KMS-11 (cell line): ENCODE results near the gene CYB561A3.

Experiments used
- H2AFZ ChIP-seq: fragments of 200-600 bp; sonication (generic); 2 replicates; pipeline ENCODE4 v1.6.1; 2016; ENCODE audit warnings: antibody characterized with exemption, mixed run types, low read depth
- H3K27ac ChIP-seq: fragments of 200-600 bp; sonication (generic); 2 replicates; pipeline ENCODE4 v1.6.1; 2016; ENCODE audit warnings: mild to moderate bottlenecking, mixed run types
- H3K27me3 ChIP-seq: fragments of 200-600 bp; sonication (generic); 2 replicates; pipeline ENCODE4 v1.6.1; 2017; ENCODE audit warnings: mild to moderate bottlenecking, low read depth, mixed run types, moderate library complexity; ENCODE audit not compliant: insufficient read depth
- H3K36me3 ChIP-seq: fragments of 200-600 bp; sonication (generic); 2 replicates; pipeline ENCODE4 v1.6.1; 2017; ENCODE audit warnings: mild to moderate bottlenecking, mixed run types; ENCODE audit not compliant: insufficient read depth
- H3K4me1 ChIP-seq: fragments of 200-600 bp; sonication (generic); 2 replicates; pipeline ENCODE4 v1.6.1; 2016; ENCODE audit warnings: mild to moderate bottlenecking, low read depth, mixed run types; ENCODE audit not compliant: poor library complexity, severe bottlenecking
- H3K4me2 ChIP-seq: fragments of 200-600 bp; sonication (generic); 2 replicates; pipeline ENCODE4 v1.7.0; 2016; ENCODE audit warnings: mild to moderate bottlenecking, mixed run types
- H3K4me3 ChIP-seq: fragments of 200-600 bp; sonication (generic); IDR thresholded peaks from 2 replicates; pipeline ENCODE4 v1.6.1; 2017; ENCODE audit warnings: low read depth, low read length, mixed read lengths; ENCODE audit not compliant: insufficient read depth
- H3K79me2 ChIP-seq: fragments of 200-600 bp; sonication (generic); 2 replicates; pipeline ENCODE4 v1.6.1; 2016; ENCODE audit warnings: low read depth, mixed run types; ENCODE audit not compliant: insufficient read depth
- H3K9ac ChIP-seq: fragments of 200-600 bp; sonication (generic); 2 replicates; pipeline ENCODE4 v1.6.1; 2016; ENCODE audit warnings: mild to moderate bottlenecking, mixed run types
- H4K20me1 ChIP-seq: fragments of 200-600 bp; sonication (generic); 2 replicates; pipeline ENCODE4 v1.6.1; 2016; ENCODE audit warnings: mild to moderate bottlenecking, mixed run types; ENCODE audit not compliant: insufficient read depth
- TF ChIP-seq, protein P1 (sequence below): fragments of 200-600 bp; sonication (generic); conservative IDR thresholded peaks from 2 replicates; pipeline ENCODE4 v1.6.1; 2017; ENCODE audit warnings: low read depth, mild to moderate bottlenecking, antibody characterized with exemption, low read length, moderate library complexity, mixed read lengths

Gene CYB561A3

DNA sequence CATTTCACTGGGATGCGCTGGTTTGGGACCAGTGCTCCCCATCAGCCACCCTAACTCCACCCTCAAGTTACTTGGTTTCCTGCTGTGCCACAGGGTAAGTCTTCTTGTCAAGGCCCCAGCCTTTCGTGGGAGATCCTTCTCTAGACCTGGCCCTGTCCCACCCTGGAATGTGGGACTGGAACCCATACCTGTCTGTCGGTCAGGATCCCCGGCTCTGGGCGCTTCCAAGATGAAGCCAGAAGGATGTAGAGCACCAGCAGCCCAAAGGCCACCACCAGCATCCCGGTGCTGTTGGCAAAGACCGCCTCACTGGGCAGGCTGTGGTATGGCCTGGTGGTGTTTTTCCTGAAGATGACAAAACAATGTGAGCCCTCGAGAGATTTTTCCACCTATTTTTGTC, 10.9 kb downstream of the CYB561A3 start:
- no peaks in the 10 kb centered on the region for H4K20me1 ChIP-seq
- no peak overlapping the region for H2AFZ ChIP-seq
- no peak overlapping the region for H3K4me2 ChIP-seq
- no peaks in the 10 kb centered on the region for H3K27me3 ChIP-seq
- H3K36me3 ChIP-seq, result no peaks in the 10 kb centered on the region
- H3K9ac ChIP-seq, result no peak overlapping the region
- H3K79me2 ChIP-seq, result no peaks in the 10 kb centered on the region
- H3K27ac ChIP-seq, result no peak overlapping the region
- no peaks in the 10 kb centered on the region for H3K4me1 ChIP-seq
- no peak overlapping the region for H3K4me3 ChIP-seq
- TF ChIP-seq, protein P1, sequence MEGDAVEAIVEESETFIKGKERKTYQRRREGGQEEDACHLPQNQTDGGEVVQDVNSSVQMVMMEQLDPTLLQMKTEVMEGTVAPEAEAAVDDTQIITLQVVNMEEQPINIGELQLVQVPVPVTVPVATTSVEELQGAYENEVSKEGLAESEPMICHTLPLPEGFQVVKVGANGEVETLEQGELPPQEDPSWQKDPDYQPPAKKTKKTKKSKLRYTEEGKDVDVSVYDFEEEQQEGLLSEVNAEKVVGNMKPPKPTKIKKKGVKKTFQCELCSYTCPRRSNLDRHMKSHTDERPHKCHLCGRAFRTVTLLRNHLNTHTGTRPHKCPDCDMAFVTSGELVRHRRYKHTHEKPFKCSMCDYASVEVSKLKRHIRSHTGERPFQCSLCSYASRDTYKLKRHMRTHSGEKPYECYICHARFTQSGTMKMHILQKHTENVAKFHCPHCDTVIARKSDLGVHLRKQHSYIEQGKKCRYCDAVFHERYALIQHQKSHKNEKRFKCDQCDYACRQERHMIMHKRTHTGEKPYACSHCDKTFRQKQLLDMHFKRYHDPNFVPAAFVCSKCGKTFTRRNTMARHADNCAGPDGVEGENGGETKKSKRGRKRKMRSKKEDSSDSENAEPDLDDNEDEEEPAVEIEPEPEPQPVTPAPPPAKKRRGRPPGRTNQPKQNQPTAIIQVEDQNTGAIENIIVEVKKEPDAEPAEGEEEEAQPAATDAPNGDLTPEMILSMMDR, result no peak

DNA sequence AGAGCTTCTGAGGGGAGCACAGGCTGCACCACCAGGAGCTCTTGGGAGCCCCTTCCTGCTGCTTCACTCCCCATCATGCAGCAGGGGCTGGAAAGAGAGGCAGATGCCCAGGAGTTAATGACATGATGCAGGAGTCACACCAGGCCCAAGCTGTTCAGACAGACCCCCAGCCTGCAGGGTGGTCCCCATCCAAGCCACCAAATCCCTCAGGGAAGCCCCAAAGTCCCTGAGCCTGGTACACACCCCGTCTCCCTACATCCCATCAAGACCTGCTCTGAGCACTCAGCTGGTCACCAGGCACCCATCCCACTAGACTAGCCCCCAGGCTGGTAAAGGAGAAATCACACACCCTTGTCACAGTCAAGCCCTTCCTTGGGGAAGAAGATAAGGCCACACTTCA, 11.3 kb downstream of the CYB561A3 start:
- Histone ChIP-seq H3K36me3 (no peaks in the 10 kb centered on the region), H3K4me1 (no peaks in the 10 kb centered on the region)
- TF ChIP-seq, protein P1, result no peak

DNA sequence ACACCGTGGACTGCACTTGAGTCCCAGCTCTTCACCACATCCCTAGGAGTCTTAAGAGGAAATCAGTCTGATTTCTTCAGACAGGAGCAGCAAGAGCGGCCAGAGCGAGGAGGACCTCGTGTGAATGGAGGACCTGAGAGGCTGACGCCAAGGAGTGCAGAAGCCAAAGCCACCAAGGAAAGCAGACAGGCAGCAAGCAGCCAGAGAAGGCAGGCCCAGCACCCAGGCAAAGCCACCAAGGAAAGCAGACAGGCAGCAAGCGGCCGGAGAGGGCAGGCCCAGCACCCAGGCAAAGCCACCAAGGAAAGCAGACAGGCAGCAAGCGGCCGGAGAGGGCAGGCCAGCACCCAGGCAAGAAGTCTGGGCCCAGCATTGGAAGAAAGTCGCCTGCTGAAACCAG, 11.8 kb downstream of the CYB561A3 start:
- Histone ChIP-seq H3K4me3 (no peak overlapping the region), H3K4me1 (no peaks in the 10 kb centered on the region), H3K36me3 (no peaks in the 10 kb centered on the region), H4K20me1 (no peaks in the 10 kb centered on the region), H3K79me2 (no peaks in the 10 kb centered on the region), H3K27ac (no peak overlapping the region), H3K9ac (no peak overlapping the region), H2AFZ (no peak overlapping the region), H3K27me3 (no peaks in the 10 kb centered on the region), H3K4me2 (no peak overlapping the region)
- TF ChIP-seq, protein P1, result no peak

More for the DNA sequence above, 11.3 kb downstream of the CYB561A3 start:
- Histone ChIP-seq H3K79me2 (no peaks in the 10 kb centered on the region), H2AFZ (no peak overlapping the region), H4K20me1 (no peaks in the 10 kb centered on the region), H3K4me2 (no peak overlapping the region), H3K9ac (no peak overlapping the region), H3K4me3 (no peak overlapping the region), H3K27me3 (no peaks in the 10 kb centered on the region), H3K27ac (no peak overlapping the region)

DNA sequence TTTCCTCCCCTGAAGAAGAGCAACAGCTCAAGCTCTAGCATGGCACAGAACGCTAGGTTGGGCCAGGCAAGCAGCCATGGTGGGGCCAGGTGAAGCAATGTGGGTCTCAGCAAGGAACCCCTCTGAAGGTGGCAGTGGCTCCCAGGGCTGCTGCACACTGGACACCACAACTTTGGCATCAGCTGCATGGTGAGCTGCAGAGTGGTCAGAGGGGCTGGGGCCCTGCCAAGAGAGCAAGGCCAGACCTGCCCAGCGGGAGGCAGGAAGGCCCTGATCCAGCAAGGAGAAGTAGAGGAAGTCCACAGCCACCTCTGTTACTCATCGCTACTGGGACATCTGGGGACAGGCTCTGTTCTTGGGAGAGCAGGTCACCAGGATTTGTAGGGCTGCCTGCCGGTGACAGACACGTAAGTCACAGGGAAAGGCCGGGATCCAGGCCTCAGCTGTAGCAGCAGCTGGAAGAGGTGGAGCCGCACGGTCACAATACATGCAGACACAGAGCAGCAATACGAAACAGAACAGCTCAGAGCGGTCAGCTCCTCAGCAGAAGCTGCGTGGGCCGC, 12.4 kb downstream of the CYB561A3 start:
- no peak overlapping the region for H3K27ac ChIP-seq
- no peak overlapping the region for H3K4me2 ChIP-seq
- no peaks in the 10 kb centered on the region for H4K20me1 ChIP-seq
- no peak overlapping the region for H3K9ac ChIP-seq
- no peak overlapping the region for H3K4me3 ChIP-seq
- H3K27me3 ChIP-seq, result no peaks in the 10 kb centered on the region
- H3K36me3 ChIP-seq, result no peaks in the 10 kb centered on the region
- TF ChIP-seq, protein P1, result no peak
- H2AFZ ChIP-seq, result no peak overlapping the region
- H3K4me1 ChIP-seq, result no peaks in the 10 kb centered on the region
- H3K79me2 ChIP-seq, result no peaks in the 10 kb centered on the region
